ENCODE results near the gene SPG7.

SPG7 gene

GRCh38 chr16:89506113-89506504, 2.1 kb upstream of the SPG7 start:
- H3K4me3 ChIP-seq (ENCODE audit: low read depth, low read length): no peak overlapping the region
- H3K36me3 ChIP-seq: peaks cover 7% of the 10 kb centered on the region
- no peak for TF ChIP-seq CTCF (IDR thresholded peaks at IDR 0.05; ENCODE audit: low read depth, low read length)

GRCh38 chr16:89506791-89507191, 1.4 kb upstream of the SPG7 start:
- peak overlapping the region; percentile 91; the same call in 1 of the 2 replicates for H3K4me3 ChIP-seq (ENCODE audit: low read depth, low read length)
- H3K27me3 ChIP-seq: no peaks in the 10 kb centered on the region
- no peak for TF ChIP-seq CTCF (IDR thresholded peaks at IDR 0.05; ENCODE audit: low read depth, low read length)
- no peaks in the 10 kb centered on the region for H3K9me3 ChIP-seq
- H3K4me1 ChIP-seq: no peaks in the 10 kb centered on the region
- H3K36me3 ChIP-seq: peaks cover 13% of the 10 kb centered on the region
- no peak for DNase-seq

More at GRCh38 chr16:89506113-89506504, 2.1 kb upstream of the SPG7 start:
- Histone ChIP-seq H3K27me3 (no peaks in the 10 kb centered on the region), H3K4me1 (no peaks in the 10 kb centered on the region), H3K9me3 (no peaks in the 10 kb centered on the region)
- no peak for DNase-seq

- Histone ChIP-seq H3K4me1 (no peaks in the 10 kb centered on the region), H3K36me3 (peaks cover 17% of the 10 kb centered on the region), H3K4me3 (ENCODE audit: low read depth, low read length) (peak overlapping the region; percentile 91), H3K9me3 (no peaks in the 10 kb centered on the region), H3K27me3 (no peaks in the 10 kb centered on the region)
- no peak for DNase-seq
- no peak for TF ChIP-seq CTCF (IDR thresholded peaks at IDR 0.05; ENCODE audit: low read depth, low read length)
Observed at GRCh38 chr16:89507214-89507833, 879 bp upstream of the SPG7 start.

- no peak for DNase-seq
- H3K4me3 ChIP-seq (ENCODE audit: low read depth, low read length): no peak overlapping the region
- no peak for TF ChIP-seq CTCF (IDR thresholded peaks at IDR 0.05; ENCODE audit: low read depth, low read length)
- peaks cover 41% of the 10 kb centered on the region for H3K36me3 ChIP-seq
- H3K9me3 ChIP-seq: no peaks in the 10 kb centered on the region
- H3K4me1 ChIP-seq: no peaks in the 10 kb centered on the region
- no peaks in the 10 kb centered on the region for H3K27me3 ChIP-seq
Observed at GRCh38 chr16:89510526-89510925, 2.3 kb downstream of the SPG7 start.

GRCh38 chr16:89511374-89511773, 3.2 kb downstream of the SPG7 start:
- DNase-seq: no peak
- Histone ChIP-seq H3K4me3 (ENCODE audit: low read depth, low read length) (no peak overlapping the region), H3K27me3 (no peaks in the 10 kb centered on the region), H3K4me1 (no peaks in the 10 kb centered on the region), H3K9me3 (no peaks in the 10 kb centered on the region), H3K36me3 (peaks cover 48% of the 10 kb centered on the region)
- TF ChIP-seq CTCF (IDR thresholded peaks at IDR 0.05; ENCODE audit: low read depth, low read length): no peak

- peaks cover 48% of the 10 kb centered on the region for H3K36me3 ChIP-seq
- TF ChIP-seq CTCF (IDR thresholded peaks at IDR 0.05; ENCODE audit: low read depth, low read length): no peak
- H3K4me1 ChIP-seq: no peaks in the 10 kb centered on the region
- DNase-seq: no peak
- no peaks in the 10 kb centered on the region for H3K27me3 ChIP-seq
- H3K4me3 ChIP-seq (ENCODE audit: low read depth, low read length): no peak overlapping the region
- no peaks in the 10 kb centered on the region for H3K9me3 ChIP-seq
Observed at GRCh38 chr16:89512453-89512852, 4.2 kb downstream of the SPG7 start.

All from BE2C (cell line).